Measurements from ENCODE around the gene ZFP1.

The ZFP1 gene

DNA sequence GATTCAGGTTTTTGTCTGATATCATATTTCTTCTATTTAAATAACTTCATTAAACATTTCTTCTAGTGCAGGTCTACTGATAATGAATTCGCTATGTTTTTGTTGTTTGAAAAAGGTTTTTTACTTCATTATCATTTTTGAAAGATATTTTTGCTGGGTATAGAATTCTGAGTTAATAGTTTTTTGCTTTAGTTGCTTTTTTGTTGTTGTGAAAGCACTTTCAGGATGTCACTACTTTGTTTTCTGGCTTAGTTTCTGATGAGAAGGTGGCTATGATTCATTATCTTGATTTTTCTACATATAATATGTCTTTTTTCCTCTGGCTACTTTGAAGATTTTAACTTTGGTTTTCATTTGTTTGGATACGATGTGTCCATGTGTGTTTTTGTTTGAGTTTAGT is 3.5 kb downstream of the ZFP1 start:
- H3K27me3 ChIP-seq (ENCODE audit: insufficient read depth, low read length, poor library complexity), result no peaks in the 10 kb centered on the region
- peaks cover 68% of the 10 kb centered on the region for H3K36me3 ChIP-seq (ENCODE audit: insufficient read depth, low read length)
- H3K9ac ChIP-seq (ENCODE audit: low read depth, low read length), result no peak overlapping the region
- H2AFZ ChIP-seq (ENCODE audit: low read depth, low read length), result no peak overlapping the region
- H3K4me2 ChIP-seq (ENCODE audit: insufficient read depth, low read length), result no peak overlapping the region
- H3K27ac ChIP-seq (ENCODE audit: low read length), result no peak overlapping the region
- ATAC-seq (ENCODE audit: insufficient read depth, low read depth), result no peak
- H4K20me1 ChIP-seq (ENCODE audit: insufficient read depth, low read length), result 0 out of 2 replicates have a peak, but pooled peaks cover under 1% of the 10 kb centered on the region
- H3K79me2 ChIP-seq (ENCODE audit: insufficient read depth, low read length), result peaks cover 84% of the 10 kb centered on the region
- H3K4me1 ChIP-seq (ENCODE audit: insufficient read depth, low read length), result peaks cover 20% of the 10 kb centered on the region
- H3K9me3 ChIP-seq (ENCODE audit: insufficient read depth, low read length, severe bottlenecking), result peaks cover 32% of the 10 kb centered on the region
- no peak overlapping the region for H3K4me3 ChIP-seq (ENCODE audit: low read depth in 1 of 2, low read length in 2 of 2)
- no peak for TF ChIP-seq CTCF (IDR thresholded peaks at IDR 0.05; ENCODE audit: borderline replicate concordance, extremely low read depth, low read length, poor library complexity, severe bottlenecking)
- TF ChIP-seq EZH2 (IDR thresholded peaks at IDR 0.05; ENCODE audit: borderline replicate concordance, low read depth, low read length, severe bottlenecking), result no peak
- no peak for DNase-seq

DNA sequence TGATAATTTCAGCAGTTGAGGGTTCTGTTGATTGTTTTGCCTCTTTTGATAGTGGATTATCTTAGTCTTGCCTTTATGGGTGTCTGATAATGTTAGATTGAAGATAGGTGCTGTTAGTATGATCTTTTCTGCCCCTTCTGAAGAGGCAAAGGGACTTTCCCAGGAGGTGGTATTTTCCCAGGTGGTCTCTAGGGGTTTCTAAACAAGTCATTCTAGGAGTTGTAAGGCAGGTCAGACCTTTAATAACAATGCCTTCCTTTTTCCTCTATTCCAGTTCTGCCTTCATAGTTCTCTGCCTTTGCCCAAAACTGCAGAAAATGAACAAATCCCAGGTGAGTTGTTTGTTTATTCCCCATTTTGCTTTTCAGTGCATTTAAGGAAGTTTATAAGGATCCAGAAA is 4.3 kb downstream of the ZFP1 start:
- TF ChIP-seq EZH2 (IDR thresholded peaks at IDR 0.05; ENCODE audit: borderline replicate concordance, low read depth, low read length, severe bottlenecking) (no peak), CTCF (IDR thresholded peaks at IDR 0.05; ENCODE audit: borderline replicate concordance, extremely low read depth, low read length, poor library complexity, severe bottlenecking) (no peak)
- H3K27me3 ChIP-seq (ENCODE audit: insufficient read depth, low read length, poor library complexity), result no peaks in the 10 kb centered on the region
- H3K9ac ChIP-seq (ENCODE audit: low read depth, low read length), result no peak overlapping the region
- DNase-seq (no peak), ATAC-seq (ENCODE audit: insufficient read depth, low read depth) (no peak)
- H3K79me2 ChIP-seq (ENCODE audit: insufficient read depth, low read length), result peaks cover 92% of the 10 kb centered on the region
- H3K36me3 ChIP-seq (ENCODE audit: insufficient read depth, low read length), result peaks cover 77% of the 10 kb centered on the region
- peaks cover 17% of the 10 kb centered on the region for H3K4me1 ChIP-seq (ENCODE audit: insufficient read depth, low read length)
- peaks cover 32% of the 10 kb centered on the region for H3K9me3 ChIP-seq (ENCODE audit: insufficient read depth, low read length, severe bottlenecking)
- H2AFZ ChIP-seq (ENCODE audit: low read depth, low read length), result no peak overlapping the region
- peaks cover 5% of the 10 kb centered on the region; the same call in 1 of the 2 replicates for H4K20me1 ChIP-seq (ENCODE audit: insufficient read depth, low read length)
- H3K4me2 ChIP-seq (ENCODE audit: insufficient read depth, low read length), result no peak overlapping the region
- H3K27ac ChIP-seq (ENCODE audit: low read length), result no peak overlapping the region; the same call in 1 of the 2 replicates
- no peak overlapping the region for H3K4me3 ChIP-seq (ENCODE audit: low read depth in 1 of 2, low read length in 2 of 2)

- Histone ChIP-seq H3K4me3 (ENCODE audit: low read depth in 1 of 2, low read length in 2 of 2) (no peak overlapping the region), H3K4me1 (ENCODE audit: insufficient read depth, low read length) (no peaks in the 10 kb centered on the region), H3K79me2 (ENCODE audit: insufficient read depth, low read length) (peaks cover 94% of the 10 kb centered on the region), H2AFZ (ENCODE audit: low read depth, low read length) (no peak overlapping the region), H3K9me3 (ENCODE audit: insufficient read depth, low read length, severe bottlenecking) (peaks cover 5% of the 10 kb centered on the region), H3K4me2 (ENCODE audit: insufficient read depth, low read length) (no peak overlapping the region), H3K9ac (ENCODE audit: low read depth, low read length) (no peak overlapping the region), H3K27ac (ENCODE audit: low read length) (no peak overlapping the region), H3K36me3 (ENCODE audit: insufficient read depth, low read length) (peaks cover 92% of the 10 kb centered on the region), H4K20me1 (ENCODE audit: insufficient read depth, low read length) (peaks cover 5% of the 10 kb centered on the region; the same call in 1 of the 2 replicates), H3K27me3 (ENCODE audit: insufficient read depth, low read length, poor library complexity) (no peaks in the 10 kb centered on the region)
- ATAC-seq (ENCODE audit: insufficient read depth, low read depth), result no peak
- TF ChIP-seq CTCF (IDR thresholded peaks at IDR 0.05; ENCODE audit: borderline replicate concordance, extremely low read depth, low read length, poor library complexity, severe bottlenecking), result no peak
- no peak for TF ChIP-seq EZH2 (IDR thresholded peaks at IDR 0.05; ENCODE audit: borderline replicate concordance, low read depth, low read length, severe bottlenecking)
- DNase-seq, result no peak
Observed at GRCh38 chr16:75160386-75160785, 12.1 kb downstream of the ZFP1 start.
